ENCODE data around the gene NIPA2. TPM values are rescaled to one million over a fixed set of nuclear protein-coding genes. Genes with fewer than 3 reads are reported as not detected.

Gene NIPA2
- total RNA-seq, 2 experiments from 2014 or later: 53.7 to 59.5 TPM

DNA sequence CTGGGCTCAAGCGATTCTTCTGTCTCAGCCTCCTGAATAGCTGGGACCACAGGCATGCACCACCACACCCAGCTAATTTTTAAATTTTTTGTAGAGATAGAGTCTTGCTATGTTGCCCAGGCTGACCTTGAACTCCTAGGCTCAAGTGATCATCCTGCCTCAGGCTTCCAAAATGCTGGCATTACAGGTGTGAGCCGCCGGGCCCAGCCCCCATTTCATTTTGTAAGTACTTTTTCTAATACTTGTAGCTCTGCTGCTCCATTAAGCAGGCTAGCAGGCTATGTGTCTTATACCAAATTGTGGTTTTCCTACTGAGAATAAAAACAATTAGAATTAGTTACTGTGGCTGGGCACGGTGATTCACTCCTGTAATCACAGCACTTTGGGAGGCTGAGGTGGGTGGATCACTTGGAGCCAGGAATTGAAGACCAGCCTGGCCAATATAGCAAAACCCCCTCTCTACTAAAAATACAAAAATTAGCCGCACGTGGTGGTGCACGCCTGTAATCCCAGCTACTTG lies 29.6 kb upstream of the NIPA2 start:
- Mint-ChIP-seq H3K4me1 (ENCODE audit: low read depth) (peaks cover 11% of the 10 kb centered on the region), H3K36me3 (ENCODE audit: low read depth) (peaks cover 5% of the 10 kb centered on the region), H3K27ac (no peak overlapping the region), H3K4me3 (no peak overlapping the region), H3K9me3 (ENCODE audit: insufficient read depth) (no peaks in the 10 kb centered on the region), H3K27me3 (ENCODE audit: low read depth) (no peaks in the 10 kb centered on the region)
- DNase-seq (no peak), ATAC-seq (no peak)
- ChIA-PET POLR2A (no interaction called here), CTCF (no interaction called here)

DNA sequence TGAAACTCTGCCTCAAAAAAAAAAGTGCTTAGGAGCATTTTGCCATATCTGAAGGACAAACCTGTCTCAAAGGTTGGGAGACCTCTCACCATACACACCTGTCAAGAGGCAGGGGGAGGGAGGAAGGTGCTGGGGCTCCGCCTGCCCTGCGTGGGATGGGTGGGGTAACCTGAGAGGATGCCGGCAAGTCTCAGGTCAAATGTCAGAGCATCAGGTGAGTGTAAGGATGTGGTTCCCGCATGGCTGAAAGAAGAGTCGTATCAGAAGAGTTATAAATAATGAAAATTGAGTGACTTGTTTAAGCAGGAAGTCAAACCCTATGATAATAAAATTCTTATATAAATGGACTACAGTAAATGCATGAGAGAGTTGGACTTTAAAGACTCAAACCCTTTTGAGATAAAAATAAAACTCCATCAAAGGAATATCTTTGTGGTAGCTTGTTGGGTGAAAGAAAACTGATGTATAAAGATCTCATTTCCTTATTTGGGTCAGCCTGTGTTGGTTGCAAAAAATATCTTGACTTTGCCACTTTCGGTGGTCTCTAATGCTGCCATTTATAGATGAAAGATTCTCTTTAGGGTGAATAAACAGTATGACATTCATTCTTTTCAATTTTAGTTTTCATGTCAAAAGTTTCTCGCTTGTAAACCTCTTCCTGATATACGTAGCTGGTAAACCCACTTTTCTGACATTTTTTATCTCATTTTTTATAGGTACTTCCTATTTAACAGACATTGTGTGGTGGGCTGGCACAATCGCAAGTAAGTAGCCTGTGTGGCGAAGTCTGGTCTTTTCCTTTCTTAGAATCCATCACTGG lies 28.2 kb upstream of the NIPA2 start:
- DNase-seq (peak; percentile 26), ATAC-seq (peak; percentile 27)
- POLR2A ChIA-PET: no interaction called here
- Mint-ChIP-seq H3K9me3 (ENCODE audit: insufficient read depth) (no peaks in the 10 kb centered on the region), H3K36me3 (ENCODE audit: low read depth) (peaks cover 10% of the 10 kb centered on the region), H3K27me3 (ENCODE audit: low read depth) (no peaks in the 10 kb centered on the region), H3K27ac (peak overlapping the region; percentile 72), H3K4me1 (ENCODE audit: low read depth) (peaks cover 11% of the 10 kb centered on the region), H3K4me3 (no peak overlapping the region)
- CTCF ChIA-PET: no interaction called here

DNA sequence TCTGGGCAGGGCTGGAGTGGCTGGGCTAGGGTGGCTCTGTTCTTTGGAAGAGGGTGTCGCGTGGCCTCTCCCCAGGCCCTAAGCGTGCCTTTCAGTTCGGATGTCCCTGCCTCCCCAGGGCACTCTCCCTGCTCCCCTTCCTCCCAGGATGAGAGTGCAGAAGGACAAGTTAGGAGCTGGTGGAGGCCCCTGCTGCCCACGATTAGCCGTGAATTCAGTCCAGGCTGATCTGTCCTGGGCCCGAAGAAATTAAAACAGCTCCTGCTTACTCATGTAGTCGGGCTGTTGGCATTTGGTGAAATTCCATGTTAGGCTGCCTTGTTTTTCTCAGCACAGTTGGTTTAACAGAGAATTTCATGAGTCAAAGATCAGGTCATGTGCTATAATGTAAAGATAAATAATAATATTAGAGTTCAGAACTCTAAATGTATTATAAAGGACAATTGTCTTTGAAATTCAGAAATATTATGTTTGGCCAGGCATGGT lies 27.6 kb upstream of the NIPA2 start:
- Mint-ChIP-seq H3K4me3 (no peak overlapping the region), H3K27ac (peak overlapping the region; percentile 68), H3K36me3 (ENCODE audit: low read depth) (peaks cover 12% of the 10 kb centered on the region), H3K27me3 (ENCODE audit: low read depth) (no peaks in the 10 kb centered on the region), H3K4me1 (ENCODE audit: low read depth) (peaks cover 11% of the 10 kb centered on the region), H3K9me3 (ENCODE audit: insufficient read depth) (no peaks in the 10 kb centered on the region)
- no peak for ATAC-seq
- POLR2A ChIA-PET: no interaction called here
- CTCF ChIA-PET: no interaction called here
- no peak for DNase-seq

DNA sequence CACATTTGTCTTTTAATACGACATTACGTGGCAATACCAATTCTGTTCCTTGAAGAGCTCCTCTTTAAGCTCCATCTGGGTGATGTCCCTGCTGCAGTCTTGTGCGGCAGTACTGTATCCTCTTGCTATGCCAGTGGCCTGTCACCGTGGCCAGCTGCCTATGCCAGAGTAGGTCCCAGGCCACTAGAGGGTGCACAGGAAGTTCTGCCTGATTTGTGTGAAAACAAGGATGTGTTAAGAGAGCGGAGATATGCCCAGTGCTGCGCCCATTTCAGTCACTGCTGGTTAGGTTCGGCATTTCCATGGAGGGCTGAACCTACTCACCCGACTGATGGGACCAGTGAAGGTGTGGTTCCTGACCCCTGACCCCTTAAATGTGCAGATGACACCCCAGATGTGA lies 26.8 kb upstream of the NIPA2 start:
- no peaks in the 10 kb centered on the region for H3K27me3 Mint-ChIP-seq (ENCODE audit: low read depth)
- ChIA-PET POLR2A (no interaction called here), CTCF (no interaction called here)
- ATAC-seq (no peak), DNase-seq (no peak)
- H3K27ac Mint-ChIP-seq: no peak overlapping the region
- H3K36me3 Mint-ChIP-seq (ENCODE audit: low read depth): peaks cover 12% of the 10 kb centered on the region
- peaks cover 11% of the 10 kb centered on the region for H3K4me1 Mint-ChIP-seq (ENCODE audit: low read depth)
- H3K4me3 Mint-ChIP-seq: no peak overlapping the region
- no peaks in the 10 kb centered on the region for H3K9me3 Mint-ChIP-seq (ENCODE audit: insufficient read depth)

DNA sequence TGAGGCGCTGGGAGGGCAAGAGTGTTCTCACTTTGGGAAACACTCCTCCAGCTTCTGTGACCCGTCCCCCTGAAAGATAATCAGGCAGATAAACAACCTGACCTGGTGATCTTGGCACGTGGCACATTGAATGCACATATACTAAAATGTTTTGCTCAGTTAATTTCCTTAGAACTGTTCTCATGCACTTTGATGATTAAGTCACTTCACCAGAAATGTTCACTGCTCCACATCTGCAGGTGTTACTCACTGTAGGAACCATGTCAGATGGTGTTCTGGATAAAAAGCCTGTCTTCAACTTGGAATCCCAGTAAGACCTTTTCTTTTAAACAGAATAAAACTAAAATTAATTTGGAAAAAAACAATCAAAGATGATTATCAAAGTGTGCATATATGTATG lies 24.6 kb upstream of the NIPA2 start:
- H3K9me3 Mint-ChIP-seq (ENCODE audit: insufficient read depth): no peaks in the 10 kb centered on the region
- POLR2A ChIA-PET: interaction anchor here (0.6 kb wide), 1 partner anchor 1228 kb away, joined by 3 read pairs; no protein-coding TSS in a partner anchor
- no peaks in the 10 kb centered on the region for H3K27me3 Mint-ChIP-seq (ENCODE audit: low read depth)
- ATAC-seq: no peak
- DNase-seq: no peak
- no peak overlapping the region for H3K27ac Mint-ChIP-seq
- CTCF ChIA-PET: no interaction called here
- H3K36me3 Mint-ChIP-seq (ENCODE audit: low read depth): peaks cover 12% of the 10 kb centered on the region
- peaks cover 15% of the 10 kb centered on the region for H3K4me1 Mint-ChIP-seq (ENCODE audit: low read depth)
- H3K4me3 Mint-ChIP-seq: no peak overlapping the region

DNA sequence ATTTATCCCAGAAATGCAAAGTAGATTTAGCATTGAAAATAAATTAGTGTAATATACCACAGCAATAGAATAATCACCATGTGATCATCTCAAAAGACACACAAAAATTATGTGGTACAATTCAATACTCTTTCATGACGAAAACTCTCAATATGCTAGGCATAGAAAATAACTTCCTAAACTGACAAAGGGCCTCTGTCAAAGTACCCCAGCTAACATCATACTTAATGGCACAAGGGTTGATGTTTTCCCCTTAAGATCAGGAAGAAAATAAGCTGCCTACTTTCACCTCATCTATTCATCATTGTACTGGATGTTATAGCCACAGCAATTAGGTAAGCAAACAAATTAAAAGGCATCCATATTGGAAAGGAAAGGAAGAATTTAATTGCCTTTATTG lies 22.7 kb upstream of the NIPA2 start:
- Mint-ChIP-seq H3K36me3 (ENCODE audit: low read depth) (peaks cover 10% of the 10 kb centered on the region), H3K4me3 (no peak overlapping the region), H3K4me1 (ENCODE audit: low read depth) (peaks cover 3% of the 10 kb centered on the region), H3K27me3 (ENCODE audit: low read depth) (no peaks in the 10 kb centered on the region), H3K9me3 (ENCODE audit: insufficient read depth) (no peaks in the 10 kb centered on the region), H3K27ac (no peak overlapping the region)
- no peak for ATAC-seq
- POLR2A ChIA-PET: no interaction called here
- CTCF ChIA-PET: no interaction called here
- DNase-seq: no peak

DNA sequence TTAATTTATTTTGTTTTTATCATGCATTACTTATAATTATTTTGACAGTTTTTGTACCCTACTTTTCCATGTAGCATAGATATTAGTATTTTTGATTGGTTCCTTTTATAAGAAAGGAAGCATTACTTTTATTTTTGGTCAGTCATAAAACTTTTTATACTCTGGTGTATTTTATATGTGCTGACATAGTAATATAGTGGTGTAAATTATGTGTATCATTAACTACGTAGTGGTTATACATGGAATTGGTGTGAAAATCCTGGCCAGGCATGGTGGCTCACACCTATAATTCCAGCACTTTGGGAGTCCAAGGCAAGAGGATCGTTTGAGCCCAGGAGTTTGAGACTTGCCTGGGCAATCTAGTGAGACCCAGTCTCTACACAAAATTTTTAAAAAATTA lies 18.8 kb upstream of the NIPA2 start:
- H3K9me3 Mint-ChIP-seq (ENCODE audit: insufficient read depth): no peaks in the 10 kb centered on the region
- no peaks in the 10 kb centered on the region for H3K27me3 Mint-ChIP-seq (ENCODE audit: low read depth)
- no peak for DNase-seq
- no peak overlapping the region for H3K4me3 Mint-ChIP-seq
- ATAC-seq: no peak
- peaks cover 3% of the 10 kb centered on the region for H3K4me1 Mint-ChIP-seq (ENCODE audit: low read depth)
- H3K27ac Mint-ChIP-seq: no peak overlapping the region
- CTCF ChIA-PET: no interaction called here
- H3K36me3 Mint-ChIP-seq (ENCODE audit: low read depth): peaks cover 28% of the 10 kb centered on the region
- POLR2A ChIA-PET: no interaction called here

DNA sequence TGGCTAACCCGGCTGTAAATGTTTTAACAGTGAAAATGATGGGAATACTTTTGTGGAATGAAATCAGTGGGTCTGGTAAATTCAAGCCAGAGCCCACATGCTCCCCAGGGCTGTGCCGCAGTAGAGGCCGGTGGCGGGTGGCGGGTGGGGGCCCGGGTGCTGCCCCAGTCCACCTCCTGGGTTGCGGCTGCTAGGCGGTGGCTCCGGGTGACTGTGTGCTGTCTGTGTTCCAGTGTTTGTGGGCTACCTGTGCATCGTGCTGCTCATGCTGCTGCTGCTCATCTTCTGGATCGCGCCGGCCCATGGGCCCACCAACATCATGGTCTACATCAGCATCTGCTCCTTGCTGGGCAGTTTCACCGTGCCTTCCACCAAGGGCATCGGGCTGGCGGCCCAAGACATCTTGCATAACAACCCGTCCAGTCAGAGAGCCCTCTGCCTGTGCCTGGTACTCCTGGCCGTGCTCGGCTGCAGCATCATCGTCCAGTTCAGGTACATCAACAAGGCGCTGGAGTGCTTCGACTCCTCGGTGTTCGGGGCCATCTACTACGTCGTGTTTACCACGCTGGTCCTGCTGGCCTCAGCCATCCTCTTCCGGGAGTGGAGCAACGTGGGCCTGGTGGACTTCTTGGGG lies 14.9 kb upstream of the NIPA2 start:
- ChIA-PET CTCF (no interaction called here), POLR2A (no interaction called here)
- DNase-seq (no peak), ATAC-seq (no peak)
- H3K36me3 Mint-ChIP-seq (ENCODE audit: low read depth): peaks cover 34% of the 10 kb centered on the region
- no peaks in the 10 kb centered on the region for H3K27me3 Mint-ChIP-seq (ENCODE audit: low read depth)
- no peak overlapping the region for H3K27ac Mint-ChIP-seq
- no peak overlapping the region for H3K4me3 Mint-ChIP-seq
- H3K9me3 Mint-ChIP-seq (ENCODE audit: insufficient read depth): no peaks in the 10 kb centered on the region
- no peaks in the 10 kb centered on the region for H3K4me1 Mint-ChIP-seq (ENCODE audit: low read depth)

DNA sequence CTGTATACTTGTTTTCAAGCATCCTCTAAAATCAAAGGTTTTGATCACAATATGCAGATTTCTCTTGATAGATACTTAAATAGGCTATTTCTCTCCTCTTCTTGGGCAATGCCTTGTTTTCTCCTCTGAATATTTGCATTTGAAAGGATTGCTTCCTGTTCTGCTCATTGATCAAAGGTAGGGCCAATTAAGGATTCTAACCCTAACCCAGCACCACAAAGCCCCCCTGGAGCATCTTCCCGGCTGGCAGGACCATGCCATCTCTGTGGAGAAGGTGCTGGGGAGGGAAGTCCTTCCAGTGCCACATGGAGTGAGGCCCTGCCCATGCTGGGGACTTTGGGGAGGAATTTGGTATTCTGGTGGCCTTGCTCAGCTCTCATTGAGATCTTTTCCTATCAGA lies 11.3 kb upstream of the NIPA2 start:
- POLR2A ChIA-PET: no interaction called here
- Mint-ChIP-seq H3K9me3 (ENCODE audit: insufficient read depth) (no peaks in the 10 kb centered on the region), H3K4me3 (no peak overlapping the region), H3K27me3 (ENCODE audit: low read depth) (no peaks in the 10 kb centered on the region), H3K36me3 (ENCODE audit: low read depth) (peaks cover 28% of the 10 kb centered on the region), H3K27ac (no peak overlapping the region), H3K4me1 (ENCODE audit: low read depth) (no peaks in the 10 kb centered on the region)
- DNase-seq: no peak
- CTCF ChIA-PET: no interaction called here
- no peak for ATAC-seq

DNA sequence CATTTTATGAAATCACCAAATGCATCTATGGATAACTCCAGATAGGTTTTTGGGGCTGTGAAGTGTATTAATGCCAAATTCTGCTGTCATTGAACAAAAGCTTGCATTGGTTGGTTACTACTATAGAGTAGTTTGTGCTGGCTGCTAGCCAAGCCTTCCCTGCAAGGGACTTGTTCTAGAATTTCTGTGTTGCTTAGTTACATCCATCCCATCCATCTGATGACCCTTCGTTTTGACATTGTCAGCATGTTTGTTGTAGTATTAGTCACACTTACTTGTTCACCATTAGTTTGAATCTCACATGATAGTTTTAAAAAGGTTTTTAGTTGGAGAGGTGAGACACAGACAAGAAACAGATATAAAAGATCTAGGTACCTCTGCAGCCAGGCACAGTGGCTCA lies 7.0 kb upstream of the NIPA2 start:
- CTCF ChIA-PET: no interaction called here

DNA sequence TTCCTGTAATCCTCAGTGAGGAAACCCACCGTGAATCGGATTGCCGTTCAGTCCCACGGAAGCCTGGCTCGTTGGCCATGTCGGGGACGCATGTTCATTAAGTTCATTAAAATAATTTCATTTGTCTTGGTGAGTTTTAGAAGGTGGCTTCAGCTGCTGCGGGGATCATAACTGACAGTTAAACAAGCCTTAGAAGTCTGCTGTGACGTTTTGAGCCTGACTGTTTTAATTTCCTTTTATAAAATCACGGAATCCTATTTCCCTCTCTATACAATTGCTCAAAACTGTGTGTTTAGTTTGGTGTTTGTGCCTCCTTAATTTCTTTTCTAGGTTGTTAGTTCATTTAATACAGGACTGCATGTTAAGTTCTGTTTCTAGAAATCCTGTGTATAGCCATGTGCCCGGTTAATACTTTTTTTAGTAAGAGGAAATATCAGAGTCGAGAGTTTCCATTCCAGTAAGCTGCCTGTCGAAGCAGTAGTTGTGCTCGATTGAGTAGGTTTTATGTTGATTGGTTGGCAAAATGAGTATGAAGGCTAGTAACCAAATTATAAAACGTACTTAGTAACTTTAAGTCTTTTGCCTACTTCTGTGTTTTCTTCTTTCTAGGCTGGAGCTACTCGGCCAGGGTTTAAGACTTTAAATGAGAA lies 705 bp downstream of the NIPA2 start:
- Mint-ChIP-seq H3K9me3 (ENCODE audit: insufficient read depth) (no peaks in the 10 kb centered on the region), H3K4me1 (ENCODE audit: low read depth) (peaks cover 24% of the 10 kb centered on the region), H3K27me3 (ENCODE audit: low read depth) (no peaks in the 10 kb centered on the region), H3K36me3 (ENCODE audit: low read depth) (peaks cover 17% of the 10 kb centered on the region), H3K4me3 (peak overlapping the region; percentile 91), H3K27ac (peak overlapping the region; percentile 92)
- ATAC-seq (no peak), DNase-seq (no peak)
- ChIA-PET CTCF (interaction anchor here (1.8 kb wide), 1 partner anchor 197 kb away, joined by 5 read pairs; no protein-coding TSS in a partner anchor), POLR2A (interaction anchor here (1.7 kb wide), 1 partner anchor 17 kb away, joined by 3 read pairs; no protein-coding TSS in a partner anchor)

More for the DNA sequence above, 7.0 kb upstream of the NIPA2 start:
- Mint-ChIP-seq H3K4me1 (ENCODE audit: low read depth) (no peaks in the 10 kb centered on the region), H3K27me3 (ENCODE audit: low read depth) (no peaks in the 10 kb centered on the region), H3K9me3 (ENCODE audit: insufficient read depth) (no peaks in the 10 kb centered on the region), H3K27ac (no peak overlapping the region), H3K4me3 (no peak overlapping the region), H3K36me3 (ENCODE audit: low read depth) (peaks cover 5% of the 10 kb centered on the region)
- ATAC-seq (no peak), DNase-seq (no peak)
- POLR2A ChIA-PET: no interaction called here

Measured in activated CD8-positive, alpha-beta T cell treated with anti-CD3 and anti-CD28 coated beads, Interleukin-2, amount 10 ng/mL, durations not matched to agents 7 days and 5 days (primary cell).